C4-2B (cell line): Measurements from ENCODE around the gene PLXND1.

Experiments
- H3K27ac ChIP-seq: fragments of 450-650 bp; 2 replicates; pipeline ENCODE4 v1.5.1; 2017
- CTCF ChIP-seq: fragments of 450-650 bp; conservative IDR thresholded peaks from 2 replicates; pipeline ENCODE4 v1.5.1; 2017; ENCODE audit warnings: mild to moderate bottlenecking
- ZFX ChIP-seq: fragments of 450-650 bp; IDR thresholded peaks from 2 replicates; pipeline ENCODE4 v1.6.1; 2017

Gene PLXND1

GRCh38 chr3:129590215-129590614 lies 16.3 kb downstream of the PLXND1 start:
- no peak overlapping the region for H3K27ac ChIP-seq
- TF ChIP-seq ZFX (no peak), CTCF (no peak)

- no peak overlapping the region for H3K27ac ChIP-seq
- TF ChIP-seq ZFX, result no peak
- no peak for TF ChIP-seq CTCF
Measured at GRCh38 chr3:129587566-129588210, 18.8 kb downstream of the PLXND1 start.

GRCh38 chr3:129586746-129587430 lies 19.6 kb downstream of the PLXND1 start:
- TF ChIP-seq ZFX (no peak), CTCF (no peak)
- no peak overlapping the region for H3K27ac ChIP-seq

GRCh38 chr3:129585949-129586657 lies 20.4 kb downstream of the PLXND1 start:
- no peak overlapping the region for H3K27ac ChIP-seq
- no peak for TF ChIP-seq CTCF

DNA sequence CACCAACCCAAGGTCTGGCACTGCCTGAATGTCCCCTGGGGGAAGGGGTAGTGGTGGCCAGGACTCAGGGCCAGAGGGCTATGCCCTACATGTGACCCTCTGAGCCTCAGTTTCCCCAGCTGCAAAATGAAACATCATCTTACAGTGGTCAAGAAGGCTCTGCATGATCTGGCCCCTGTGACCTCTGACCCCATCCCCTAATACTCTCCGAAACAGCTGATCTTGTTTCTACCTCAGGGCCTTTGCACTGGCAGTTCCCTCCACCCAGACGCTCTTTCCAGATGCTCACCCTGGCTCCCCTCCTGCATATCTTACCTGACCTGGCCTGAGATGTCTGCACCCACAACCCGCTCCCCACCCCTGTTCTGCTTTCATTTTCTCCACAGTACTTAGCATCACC lies 21.8 kb downstream of the PLXND1 start:
- no peak overlapping the region for H3K27ac ChIP-seq
- TF ChIP-seq CTCF, result no peak
- TF ChIP-seq ZFX, result no peak

- TF ChIP-seq ZFX, result no peak
- no peak for TF ChIP-seq CTCF
- H3K27ac ChIP-seq, result no peak overlapping the region
Measured at GRCh38 chr3:129583289-129583688, 23.2 kb downstream of the PLXND1 start.

DNA sequence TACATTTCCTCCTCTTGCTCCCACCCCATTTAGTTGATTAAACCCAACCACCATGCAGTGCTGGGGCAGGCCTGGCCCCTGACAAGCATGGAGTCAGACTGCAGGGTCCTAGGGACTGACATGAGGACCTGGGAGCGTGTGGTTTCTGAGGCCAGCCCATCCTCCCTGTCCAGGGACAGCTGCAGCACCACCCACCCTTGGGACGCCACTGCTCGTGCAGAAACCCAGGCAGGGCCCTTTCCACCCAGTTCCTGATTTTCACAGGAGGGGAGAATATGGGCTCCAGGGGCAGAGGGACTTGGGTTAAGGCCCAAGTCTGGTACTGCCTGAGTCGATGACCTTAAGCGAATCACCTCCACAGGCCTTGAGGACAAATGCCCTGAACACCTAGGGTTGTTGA lies 23.7 kb downstream of the PLXND1 start:
- no peak overlapping the region for H3K27ac ChIP-seq
- TF ChIP-seq CTCF (no peak), ZFX (no peak)
